ENCODE measurements around the gene ABCA2. TPM values are rescaled to one million over a fixed set of nuclear protein-coding genes. Genes with fewer than 3 reads are reported as not detected.

The ABCA2 gene
- total RNA-seq, 4 donors from 2014 or later: 15.4 to 31.5 (median 25.9) TPM

DNA sequence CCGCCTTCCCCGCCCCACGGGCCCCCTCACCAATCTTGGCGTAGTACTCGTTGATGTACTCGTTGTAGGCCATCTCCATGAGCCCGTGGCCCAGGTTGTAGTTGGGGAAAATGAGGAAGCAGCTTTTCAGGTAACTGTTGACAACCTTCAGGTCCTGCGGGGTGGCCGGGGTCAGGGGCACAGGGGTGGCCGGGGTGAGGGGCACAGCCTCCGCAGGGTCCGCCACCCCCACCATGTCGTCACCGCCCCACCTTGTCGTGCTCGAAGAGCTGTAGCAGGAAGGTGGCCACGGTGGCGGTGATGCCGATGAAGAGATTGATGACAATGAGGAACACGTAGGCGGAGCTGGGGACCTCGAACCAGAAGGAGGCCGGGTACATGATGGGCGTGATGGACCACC, 16.9 kb downstream of the ABCA2 start:
- TF ChIP-seq, protein P1, sequence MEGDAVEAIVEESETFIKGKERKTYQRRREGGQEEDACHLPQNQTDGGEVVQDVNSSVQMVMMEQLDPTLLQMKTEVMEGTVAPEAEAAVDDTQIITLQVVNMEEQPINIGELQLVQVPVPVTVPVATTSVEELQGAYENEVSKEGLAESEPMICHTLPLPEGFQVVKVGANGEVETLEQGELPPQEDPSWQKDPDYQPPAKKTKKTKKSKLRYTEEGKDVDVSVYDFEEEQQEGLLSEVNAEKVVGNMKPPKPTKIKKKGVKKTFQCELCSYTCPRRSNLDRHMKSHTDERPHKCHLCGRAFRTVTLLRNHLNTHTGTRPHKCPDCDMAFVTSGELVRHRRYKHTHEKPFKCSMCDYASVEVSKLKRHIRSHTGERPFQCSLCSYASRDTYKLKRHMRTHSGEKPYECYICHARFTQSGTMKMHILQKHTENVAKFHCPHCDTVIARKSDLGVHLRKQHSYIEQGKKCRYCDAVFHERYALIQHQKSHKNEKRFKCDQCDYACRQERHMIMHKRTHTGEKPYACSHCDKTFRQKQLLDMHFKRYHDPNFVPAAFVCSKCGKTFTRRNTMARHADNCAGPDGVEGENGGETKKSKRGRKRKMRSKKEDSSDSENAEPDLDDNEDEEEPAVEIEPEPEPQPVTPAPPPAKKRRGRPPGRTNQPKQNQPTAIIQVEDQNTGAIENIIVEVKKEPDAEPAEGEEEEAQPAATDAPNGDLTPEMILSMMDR (IDR thresholded peaks at IDR 0.05): no peak
- no peak for DNase-seq (ENCODE audit: low spot score)
- no peak for ATAC-seq (ENCODE audit: low FRiP score)

GRCh38 chr9:137009938-137010732, 17.9 kb downstream of the ABCA2 start:
- TF ChIP-seq, protein P1 (IDR thresholded peaks at IDR 0.05): no peak
- DNase-seq (ENCODE audit: low spot score): no peak

DNA sequence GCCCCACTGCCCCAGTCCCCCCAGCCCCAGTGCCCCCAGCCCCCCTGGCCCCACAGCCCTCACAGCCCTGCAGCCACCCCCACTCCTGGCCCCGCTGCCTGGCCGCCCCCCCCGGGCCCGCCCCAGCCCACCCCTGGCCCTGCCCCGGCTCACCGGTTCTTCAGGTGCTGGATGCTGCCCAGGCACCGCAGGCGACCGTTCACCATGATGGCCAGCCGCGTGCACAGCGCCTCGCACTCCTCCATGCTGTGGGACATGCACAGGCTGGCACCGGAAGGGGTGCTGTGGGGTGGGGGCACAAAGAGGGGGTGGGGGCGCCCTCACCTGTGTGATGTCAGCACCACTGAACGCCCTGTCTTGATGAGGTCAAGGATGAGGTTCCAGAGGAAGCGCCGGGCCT, 18.8 kb downstream of the ABCA2 start:
- no peak for ATAC-seq (ENCODE audit: low FRiP score)
- TF ChIP-seq, protein P1 (IDR thresholded peaks at IDR 0.05): no peak

More at GRCh38 chr9:137009938-137010732, 17.9 kb downstream of the ABCA2 start:
- ATAC-seq (ENCODE audit: low FRiP score): no peak

GRCh38 chr9:137008312-137008711, 19.7 kb downstream of the ABCA2 start:
- DNase-seq (ENCODE audit: low spot score) (no peak), ATAC-seq (ENCODE audit: low FRiP score) (no peak)
- TF ChIP-seq, protein P1 (IDR thresholded peaks at IDR 0.05): no peak

More for the DNA sequence above, 18.8 kb downstream of the ABCA2 start:
- DNase-seq (ENCODE audit: low spot score): no peak

GRCh38 chr9:137007816-137008270, 20.2 kb downstream of the ABCA2 start:
- no peak for DNase-seq (ENCODE audit: low spot score)
- ATAC-seq (ENCODE audit: low FRiP score): no peak
- TF ChIP-seq, protein P1 (IDR thresholded peaks at IDR 0.05): no peak

DNA sequence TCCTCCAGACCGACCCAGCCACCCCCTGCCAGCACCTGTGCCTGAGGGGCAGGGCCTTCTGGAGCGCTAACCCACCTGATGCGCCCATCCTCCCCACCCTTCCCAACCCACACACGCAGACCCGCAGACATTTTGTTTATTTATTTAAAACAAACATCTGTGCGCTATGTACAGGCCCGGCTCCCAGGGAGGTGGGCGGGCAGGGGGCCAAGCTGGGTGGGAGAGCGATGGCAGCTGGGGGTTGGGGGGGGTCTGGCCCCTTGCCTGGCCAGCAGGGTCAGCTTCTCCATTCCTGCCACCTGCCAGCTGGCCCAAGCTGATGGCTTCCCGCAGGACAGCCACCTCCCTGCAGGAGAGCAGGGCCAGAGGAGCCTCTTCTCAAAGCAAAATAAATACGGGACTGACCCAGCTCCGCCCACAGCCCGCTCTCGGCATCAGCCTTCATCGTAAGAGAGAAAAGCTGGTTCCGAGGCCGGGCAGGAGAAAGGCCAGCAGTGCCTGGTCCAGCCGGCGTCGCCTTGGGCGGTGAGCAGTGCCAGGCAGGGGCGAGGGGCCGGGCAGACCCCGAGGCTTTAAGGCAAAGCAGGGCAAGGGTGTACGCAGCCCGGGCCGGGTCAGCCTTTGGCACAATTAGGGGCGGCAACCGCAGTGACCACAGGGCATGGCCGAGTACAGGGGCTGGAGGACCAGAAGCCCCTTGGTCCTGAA, 20.8 kb downstream of the ABCA2 start:
- TF ChIP-seq, protein P1 (IDR thresholded peaks at IDR 0.05): no peak
- ATAC-seq (ENCODE audit: low FRiP score) (peak; percentile 9), DNase-seq (ENCODE audit: low spot score) (no peak)
